CD4-positive, alpha-beta T cell treated with Interleukin-2 at 100 ng/mL for 4 hours (primary cell): ENCODE measurements around the gene ZFP36L1.
A peak's percentile ranks its signal among the peaks of the same experiment; 100 is the strongest.

Experiments
- DNase-seq: peaks from one replicate; pipeline ENCODE4 v3.0.0-alpha.2; 2020; ENCODE audit warnings: low spot score

The ZFP36L1 gene, protein sequence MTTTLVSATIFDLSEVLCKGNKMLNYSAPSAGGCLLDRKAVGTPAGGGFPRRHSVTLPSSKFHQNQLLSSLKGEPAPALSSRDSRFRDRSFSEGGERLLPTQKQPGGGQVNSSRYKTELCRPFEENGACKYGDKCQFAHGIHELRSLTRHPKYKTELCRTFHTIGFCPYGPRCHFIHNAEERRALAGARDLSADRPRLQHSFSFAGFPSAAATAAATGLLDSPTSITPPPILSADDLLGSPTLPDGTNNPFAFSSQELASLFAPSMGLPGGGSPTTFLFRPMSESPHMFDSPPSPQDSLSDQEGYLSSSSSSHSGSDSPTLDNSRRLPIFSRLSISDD

DNA sequence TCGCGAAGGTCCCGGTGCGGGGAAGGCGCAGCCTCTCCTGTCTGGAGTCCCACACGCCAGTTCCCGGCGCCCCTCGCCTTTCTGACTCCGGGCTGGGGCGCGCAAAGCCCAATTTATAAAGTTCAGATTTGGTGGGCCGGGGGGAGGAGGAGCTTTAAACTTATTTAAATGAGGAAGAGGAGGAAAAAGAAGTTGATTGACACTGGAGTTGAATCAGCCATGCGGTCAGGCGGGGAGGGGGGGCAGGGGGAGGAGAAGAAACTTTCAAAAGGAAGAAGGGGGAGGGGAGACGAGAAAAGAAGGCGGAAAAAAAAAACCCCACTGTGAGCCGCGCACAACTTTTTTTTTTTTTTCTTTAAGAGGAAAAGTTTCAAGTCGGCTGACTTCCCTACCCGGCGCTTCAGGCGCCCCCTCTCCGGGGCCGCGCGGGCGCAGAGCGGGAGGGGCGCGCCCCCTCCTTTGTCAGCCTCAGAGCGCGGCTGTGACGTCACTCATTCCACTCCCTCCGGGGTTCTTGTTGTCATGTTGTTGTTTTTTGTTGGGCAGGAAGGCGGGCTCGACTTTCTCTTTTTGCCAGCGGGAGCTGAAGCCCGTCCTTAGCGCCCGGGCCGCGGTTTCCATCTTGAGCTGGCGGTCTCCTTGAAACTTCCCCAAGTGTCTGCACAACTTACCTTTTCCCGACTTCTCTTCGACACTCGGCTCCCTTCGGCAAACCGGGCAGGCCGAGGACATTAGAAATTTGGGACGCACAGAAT, at the start of gene ZFP36L1:
Gene ZFP36L1, minus strand, starts transcription at position 89 of the 755 bp plus-strand sequence. CDS start 129 bp downstream, outside the sequence.
- DNase-seq = peak; percentile 93

DNA sequence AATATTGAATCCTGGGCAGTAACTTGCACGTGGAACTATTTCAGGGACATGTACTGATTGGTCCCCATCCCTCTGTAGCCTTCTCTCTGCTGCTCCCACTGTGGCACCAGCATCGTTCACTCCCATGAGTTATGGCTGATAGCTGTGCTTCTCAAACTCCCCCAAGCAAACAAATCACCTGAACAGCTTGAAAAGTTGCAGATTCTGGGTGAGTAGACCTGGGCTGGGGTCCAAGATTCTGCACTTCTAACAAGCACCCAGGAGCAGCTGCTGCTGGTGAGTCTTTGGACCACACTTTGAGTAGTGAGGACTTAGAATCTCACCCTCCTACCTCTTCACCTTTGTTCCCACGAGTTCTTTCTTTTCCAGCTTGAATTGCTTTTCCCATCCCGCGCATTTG, 49.4 kb upstream of the ZFP36L1 start:
- DNase-seq = no peak

DNA sequence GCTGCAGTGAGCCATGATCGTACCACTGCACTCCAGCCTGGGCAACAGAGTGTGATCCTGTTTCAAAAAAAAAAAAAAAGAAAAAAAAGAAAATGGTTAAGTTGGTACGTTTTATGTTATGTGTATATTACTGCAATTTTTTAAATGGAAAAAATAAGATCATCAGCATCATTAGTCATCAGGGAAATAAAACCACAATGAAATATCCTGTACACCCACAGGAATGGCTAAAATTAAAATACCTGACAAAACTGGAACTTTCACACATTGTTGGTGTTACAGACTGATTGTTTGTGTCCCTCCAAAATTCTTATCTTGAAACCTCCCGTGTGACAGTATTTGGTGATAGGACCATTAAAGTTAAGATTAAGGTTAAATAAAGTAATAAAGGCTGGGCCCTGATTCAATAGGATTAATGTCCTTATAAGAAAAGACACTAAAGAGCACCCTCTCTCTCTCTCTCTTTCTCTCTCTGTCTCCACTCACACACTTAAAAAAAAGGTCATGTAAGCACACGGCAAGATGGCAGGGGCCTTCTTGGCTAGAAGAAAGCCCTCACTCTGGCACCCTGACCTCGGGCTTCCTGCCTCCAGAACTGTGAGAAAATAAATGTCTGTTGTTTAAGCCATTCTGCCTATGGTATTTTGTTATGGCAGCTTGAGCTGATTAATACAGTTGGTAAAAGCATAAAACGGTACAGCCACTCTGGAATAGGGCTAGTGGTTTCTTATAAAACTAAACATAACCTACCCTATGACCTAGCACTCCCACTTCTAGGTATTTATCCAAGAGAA, 48.3 kb upstream of the ZFP36L1 start:
- DNase-seq = no peak

DNA sequence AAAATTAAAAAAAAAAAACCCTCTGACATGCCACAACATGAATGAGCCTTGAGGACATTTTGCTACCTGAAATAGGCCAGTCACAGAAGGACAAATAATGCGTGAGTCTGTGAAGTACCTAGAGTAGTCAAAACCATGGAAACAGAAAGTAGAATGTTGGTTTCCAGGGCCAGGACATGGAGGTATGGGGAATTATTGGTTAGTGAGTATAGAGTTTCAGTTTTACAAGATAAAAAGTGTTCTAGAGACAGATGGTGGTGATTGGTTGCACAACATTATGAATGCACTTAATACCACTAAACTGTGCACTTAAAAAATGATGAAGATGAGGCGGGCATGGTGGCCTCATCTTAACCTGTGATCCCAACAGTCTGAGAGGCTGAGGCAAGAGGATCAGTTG, 47.6 kb upstream of the ZFP36L1 start:
- no peak for DNase-seq

DNA sequence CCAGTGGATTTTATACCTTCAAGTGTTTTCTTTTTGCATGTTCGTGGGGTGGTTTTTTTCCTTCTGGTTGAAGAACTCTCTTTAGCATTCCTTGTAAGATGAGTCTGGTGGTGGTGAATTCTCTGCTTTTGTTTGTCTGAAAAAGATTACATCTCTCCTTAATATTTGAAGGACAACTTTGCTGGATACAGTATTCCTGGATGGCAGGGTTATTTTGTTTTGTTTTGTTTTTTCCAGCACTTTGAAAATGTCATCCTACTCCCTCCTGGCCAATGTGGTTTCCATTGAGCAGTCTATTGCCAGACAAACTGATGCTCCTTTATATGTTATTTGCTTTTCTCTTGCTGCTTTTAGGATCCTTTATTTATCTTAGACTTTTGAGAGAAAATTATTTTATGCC, 43.2 kb upstream of the ZFP36L1 start:
- no peak for DNase-seq

DNA sequence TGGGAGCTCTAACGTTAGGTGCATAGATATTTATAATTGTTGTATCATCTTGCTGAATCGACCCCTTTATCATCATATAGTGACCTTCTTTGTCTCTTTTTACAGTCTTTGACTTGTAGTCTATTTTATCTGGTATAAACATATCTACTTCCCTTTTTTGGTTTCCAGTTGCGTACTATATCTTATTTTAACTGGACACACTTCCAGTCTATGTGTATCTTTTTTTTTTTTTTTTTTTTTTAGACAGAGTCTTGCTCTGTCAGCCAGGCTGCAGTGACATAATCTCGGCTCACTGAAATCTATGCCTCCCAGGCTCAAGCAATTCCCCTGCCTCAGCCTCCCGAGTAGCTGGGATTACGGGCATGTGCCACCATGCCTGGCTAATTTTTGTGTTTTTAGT, 41.9 kb upstream of the ZFP36L1 start:
- no peak for DNase-seq

DNA sequence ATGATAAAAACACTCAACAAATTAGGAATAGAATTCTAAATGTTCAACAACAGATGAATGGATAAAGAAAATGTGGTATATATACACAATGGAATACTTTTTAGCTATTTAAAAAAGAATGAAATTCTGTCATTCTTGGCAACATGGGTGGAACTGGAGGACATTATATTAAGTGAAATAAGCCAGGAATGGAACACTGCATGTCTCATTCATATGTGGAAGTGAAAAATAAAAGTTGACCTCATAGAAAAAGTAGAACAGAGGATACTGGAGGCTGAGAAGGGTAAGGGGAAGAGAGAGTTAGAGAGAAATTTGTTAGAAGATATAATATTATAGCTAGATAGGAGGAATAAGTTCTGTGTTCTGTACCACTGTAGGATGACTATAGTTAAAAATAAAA, 35.8 kb upstream of the ZFP36L1 start:
- DNase-seq = no peak

DNA sequence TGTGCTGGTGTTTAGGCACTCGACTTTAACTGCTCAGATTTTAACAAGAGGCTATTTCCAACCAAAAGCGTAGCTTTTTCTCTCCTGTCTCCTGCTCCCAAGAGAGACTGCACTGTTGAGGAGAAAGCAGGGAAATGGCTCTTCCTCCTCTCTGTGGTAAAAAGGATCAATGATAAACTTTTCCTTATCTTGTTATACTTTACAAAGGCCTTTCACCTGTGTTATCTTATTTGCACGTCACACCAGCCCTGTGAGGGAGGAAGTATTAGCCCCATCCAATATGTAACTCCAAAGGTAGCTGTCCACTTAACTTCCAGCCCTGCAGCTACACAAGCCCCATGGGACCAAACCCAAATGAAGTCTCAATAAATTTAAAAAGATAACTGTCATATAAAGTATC, 32.9 kb upstream of the ZFP36L1 start:
- no peak for DNase-seq

DNA sequence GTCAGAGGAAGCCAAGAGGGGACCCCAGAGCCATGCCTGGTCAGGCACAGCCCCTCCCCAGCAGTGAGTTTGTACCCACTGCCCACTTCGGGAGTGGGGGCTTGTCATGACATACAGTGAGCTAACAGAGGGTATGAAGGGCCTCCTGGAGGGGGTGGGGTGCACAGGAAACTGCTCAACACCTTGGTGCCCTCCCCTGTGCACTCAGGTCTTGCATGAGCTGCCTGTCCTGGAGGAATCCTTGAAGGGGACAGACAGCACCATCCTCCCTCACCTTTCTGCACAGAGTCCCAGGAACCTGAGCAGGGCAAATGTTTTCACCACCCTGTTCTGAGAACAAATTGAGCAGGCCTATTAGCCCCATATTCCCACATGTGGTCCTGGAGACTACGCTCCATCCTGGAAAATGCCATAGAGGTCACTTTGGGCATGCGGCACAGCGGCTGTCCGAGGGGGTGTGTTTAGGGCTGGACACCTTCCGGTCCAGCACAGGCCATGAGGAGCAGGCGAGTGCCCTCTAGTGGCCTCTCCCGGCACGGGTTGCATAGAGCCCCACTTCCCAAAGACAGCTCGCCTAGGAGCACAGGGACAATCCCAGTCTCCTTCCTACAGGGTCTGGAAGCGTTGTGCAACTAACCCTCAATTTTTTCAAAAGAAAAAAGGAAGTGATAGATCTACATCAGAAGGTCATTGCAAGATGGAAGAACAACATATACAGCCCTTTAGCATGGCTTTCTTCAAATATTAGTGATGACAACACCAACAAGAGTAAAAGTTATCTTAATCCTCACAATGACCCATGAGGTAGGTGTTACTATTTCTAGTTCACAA, 31.9 kb upstream of the ZFP36L1 start:
- peak; percentile 37 for DNase-seq

DNA sequence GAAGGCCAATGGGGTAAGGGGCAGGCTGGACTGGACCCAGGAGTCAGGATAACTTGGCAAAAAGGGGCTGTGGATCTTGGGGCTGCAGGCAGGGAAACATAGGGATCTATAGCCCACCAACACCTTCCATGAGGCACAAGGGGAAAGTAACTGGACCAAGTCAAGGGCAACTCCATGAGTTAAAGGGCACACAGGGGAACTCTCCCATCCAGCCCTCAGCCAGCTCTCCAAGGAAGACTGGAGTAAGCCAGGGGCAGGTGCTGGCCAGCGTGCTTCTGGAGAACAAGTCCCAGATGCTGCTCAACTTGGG, 31.3 kb upstream of the ZFP36L1 start:
- no peak for DNase-seq

DNA sequence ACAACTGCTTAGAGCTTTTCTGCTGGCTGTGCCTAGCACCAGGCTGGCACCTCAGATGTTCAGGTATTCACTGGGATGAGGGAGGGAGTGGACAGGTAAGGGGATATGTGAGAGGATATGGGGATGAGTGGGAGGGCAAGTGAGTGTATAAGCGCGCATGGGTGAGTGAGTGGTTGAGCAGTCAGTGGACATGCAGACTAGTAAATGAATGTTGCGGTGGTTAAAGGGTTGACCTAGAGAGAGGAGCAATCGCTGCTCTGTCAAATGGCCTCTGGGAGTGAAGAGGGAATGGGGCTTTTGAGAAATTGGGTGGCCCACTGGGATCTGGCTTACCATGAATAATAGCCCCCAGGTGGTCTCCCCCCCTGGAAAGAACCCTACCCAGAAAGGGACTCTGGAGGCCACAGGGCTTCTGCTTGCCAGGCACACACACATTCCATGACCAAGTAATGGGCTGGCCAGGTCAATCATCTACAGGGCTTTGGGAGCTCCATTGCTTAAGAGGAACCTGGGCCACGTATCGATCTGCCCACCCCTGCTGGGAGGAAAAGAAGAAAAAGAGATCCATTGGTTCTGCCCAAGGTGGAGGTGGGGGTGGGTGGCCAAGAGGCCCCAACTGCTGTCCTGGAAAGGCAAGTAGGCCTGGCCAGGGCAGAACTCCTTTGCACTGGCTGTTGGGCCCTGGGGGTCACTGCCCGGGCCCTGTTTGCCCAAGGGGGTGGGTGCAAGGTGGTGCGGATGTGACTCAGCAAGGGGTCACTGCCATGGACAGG, 30.8 kb upstream of the ZFP36L1 start:
- no peak for DNase-seq

DNA sequence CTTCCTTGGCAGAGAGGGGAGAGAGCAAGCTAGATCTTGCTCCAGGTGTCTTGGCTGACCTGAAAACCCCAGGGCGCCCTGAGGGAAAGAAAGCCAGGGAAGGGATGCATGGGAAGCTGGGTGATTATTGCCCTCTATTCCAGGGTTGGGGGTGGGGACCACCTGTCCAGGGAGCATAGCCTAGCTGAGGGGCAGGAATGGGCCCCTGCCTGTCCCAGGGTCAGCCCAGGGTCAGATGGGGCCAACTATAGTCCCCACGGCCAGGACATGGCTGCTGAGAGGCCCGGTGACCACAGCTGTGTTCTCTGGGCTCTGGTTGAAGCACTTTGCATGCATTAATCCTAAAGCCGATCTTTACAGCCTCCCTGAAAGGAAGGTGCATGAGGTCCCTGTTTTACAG, 30.1 kb upstream of the ZFP36L1 start:
- no peak for DNase-seq

DNA sequence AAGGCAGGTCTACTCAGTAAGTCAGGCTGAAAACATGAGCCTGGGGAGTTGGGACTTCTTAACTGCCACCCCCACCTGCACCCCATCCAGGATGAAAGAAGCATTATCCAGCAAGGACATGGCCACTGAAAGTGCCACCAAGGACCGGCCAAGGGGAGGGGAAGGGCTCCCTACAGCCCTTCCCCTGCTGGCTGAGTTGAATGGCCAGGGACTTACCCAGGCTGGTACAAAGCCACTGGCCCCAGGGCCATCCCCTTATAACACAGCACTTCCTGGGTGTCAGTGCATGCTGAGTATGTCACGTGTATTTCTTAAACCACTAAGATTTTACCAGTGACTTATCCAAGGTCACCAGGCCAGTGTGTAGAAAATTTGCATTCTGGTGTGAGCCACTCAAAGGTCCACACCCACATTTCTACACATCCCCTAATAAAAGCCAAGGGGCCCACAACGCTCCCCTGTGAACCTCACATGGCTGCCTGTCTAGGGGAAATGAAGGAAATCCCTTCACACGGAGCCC, 29.3 kb upstream of the ZFP36L1 start:
- DNase-seq = peak; percentile 35

DNA sequence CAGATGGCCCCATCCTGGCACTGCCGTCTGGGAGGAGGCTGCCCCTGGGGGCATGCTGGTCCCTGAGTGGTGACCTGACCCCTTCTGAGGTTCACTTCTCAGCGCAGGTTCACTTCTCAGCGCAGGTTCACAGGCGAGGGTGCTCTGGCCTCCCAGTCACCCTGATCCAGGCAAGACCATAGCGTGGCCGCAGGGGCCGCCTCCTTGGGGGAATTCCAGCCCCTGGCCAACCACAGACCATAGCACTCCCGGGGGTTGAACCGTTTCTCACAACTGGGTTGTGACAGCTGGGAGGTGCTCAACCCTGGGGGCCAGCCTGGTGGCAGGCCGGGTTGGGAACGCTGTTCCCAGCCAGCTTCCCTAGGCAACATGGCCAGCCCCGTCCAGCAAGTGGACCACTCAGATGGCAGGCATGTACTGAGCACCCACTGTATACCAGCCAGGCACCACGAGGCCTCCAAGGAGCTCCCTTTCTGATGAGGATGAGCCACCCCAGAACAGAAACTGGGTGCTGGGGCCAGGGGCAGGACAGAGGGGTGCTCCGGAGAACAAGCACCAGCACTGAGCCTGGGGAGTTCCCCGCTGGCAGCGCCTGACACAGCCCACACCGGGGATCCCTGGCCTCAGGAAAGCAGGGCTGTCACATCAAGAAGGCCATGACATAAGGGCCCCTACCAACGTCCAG, 28.3 kb upstream of the ZFP36L1 start:
- no peak for DNase-seq

DNA sequence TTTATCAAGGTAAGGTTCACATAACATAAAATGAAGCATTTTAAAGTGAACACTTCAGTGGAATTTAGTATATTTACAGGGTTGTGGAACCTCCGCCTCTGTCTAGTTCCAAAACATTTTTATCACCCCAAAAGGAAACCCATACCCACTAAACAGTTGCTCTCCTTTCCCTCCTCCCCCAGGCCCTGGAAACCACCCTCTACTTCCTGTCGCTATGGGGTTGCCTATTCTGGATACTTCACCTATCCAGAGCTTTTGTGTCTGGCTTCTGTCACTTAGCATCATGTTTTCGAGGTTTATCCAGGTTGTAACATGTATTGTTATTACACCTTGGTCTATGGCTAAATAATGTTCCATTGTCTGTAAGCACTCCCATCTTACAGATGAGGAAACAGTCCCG, 27.7 kb upstream of the ZFP36L1 start:
- peak; percentile 53 for DNase-seq

DNA sequence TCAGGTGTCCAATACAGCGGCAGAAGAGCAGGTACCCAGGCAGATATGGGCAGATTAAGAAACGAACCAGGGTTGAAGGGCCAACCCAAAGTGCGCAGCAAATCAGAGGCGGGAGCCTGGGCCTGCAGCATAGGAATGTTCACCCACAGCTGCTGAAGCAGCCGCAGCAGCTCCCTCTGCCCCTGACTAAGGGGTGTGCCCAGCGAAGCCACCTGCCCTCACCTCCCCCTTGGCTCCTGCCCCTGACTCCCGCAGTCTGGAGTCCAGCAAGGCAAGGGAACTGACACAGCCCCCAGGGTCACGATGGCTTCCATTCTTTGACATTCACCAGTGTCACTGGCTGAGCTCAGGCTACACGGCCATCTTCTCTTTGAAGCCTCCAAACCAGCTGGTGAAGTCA, 27.3 kb upstream of the ZFP36L1 start:
- no peak for DNase-seq

DNA sequence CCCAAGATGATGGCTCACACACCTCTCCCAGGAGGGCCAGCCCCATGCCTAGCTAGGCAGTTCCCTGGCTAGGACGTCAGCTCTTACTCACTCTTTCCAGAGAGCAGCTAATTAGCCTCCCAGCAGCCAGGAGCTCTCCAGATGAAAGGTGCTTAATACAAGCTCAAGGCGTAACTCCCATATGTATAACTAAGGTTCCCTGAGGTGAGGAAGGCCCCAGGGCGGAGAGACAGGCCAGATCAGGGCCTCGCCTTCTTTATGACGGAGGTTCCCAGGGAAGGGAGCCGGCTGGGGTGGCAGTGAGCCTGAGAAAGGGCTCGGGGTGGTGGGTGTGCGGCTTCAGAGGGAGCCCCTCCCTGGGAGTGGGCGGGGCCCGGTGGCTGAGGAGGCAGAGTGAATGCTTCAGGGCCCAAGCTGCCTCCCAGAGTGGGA, 26.4 kb upstream of the ZFP36L1 start:
- no peak for DNase-seq

DNA sequence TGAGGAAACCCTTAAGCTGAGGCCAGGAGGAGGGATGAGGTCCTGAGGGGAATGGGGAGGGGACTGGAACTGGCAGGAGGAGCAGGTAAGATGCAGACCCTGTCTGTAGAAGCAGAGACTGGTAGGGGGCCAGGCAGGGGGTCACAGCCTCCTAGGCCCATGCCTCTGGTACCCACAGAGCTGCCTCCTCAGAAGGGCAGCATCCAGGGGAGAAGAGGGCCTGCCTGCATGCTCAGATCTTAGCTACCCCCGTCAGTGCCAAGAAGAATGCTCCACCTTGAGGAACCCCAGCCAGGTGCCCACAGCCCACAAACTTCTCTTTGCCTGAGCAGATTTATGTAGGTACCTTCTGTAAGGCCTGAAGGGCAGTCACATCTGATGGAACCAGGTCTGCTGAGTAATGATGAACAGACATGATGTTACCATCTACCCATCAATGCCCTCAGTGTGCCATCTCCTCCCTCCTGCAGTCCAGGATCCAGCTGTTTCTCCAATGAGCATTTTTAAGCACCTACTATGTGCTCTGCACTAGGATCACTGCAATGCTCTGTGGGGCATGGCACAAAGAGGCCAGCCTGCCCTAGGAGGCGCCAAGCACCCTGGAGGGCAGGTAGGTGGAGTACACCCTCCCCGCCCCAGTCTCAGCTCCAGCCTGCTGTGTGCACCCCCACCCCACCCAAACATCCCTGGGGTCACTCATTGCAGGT, 24.8 kb upstream of the ZFP36L1 start:
- no peak for DNase-seq

DNA sequence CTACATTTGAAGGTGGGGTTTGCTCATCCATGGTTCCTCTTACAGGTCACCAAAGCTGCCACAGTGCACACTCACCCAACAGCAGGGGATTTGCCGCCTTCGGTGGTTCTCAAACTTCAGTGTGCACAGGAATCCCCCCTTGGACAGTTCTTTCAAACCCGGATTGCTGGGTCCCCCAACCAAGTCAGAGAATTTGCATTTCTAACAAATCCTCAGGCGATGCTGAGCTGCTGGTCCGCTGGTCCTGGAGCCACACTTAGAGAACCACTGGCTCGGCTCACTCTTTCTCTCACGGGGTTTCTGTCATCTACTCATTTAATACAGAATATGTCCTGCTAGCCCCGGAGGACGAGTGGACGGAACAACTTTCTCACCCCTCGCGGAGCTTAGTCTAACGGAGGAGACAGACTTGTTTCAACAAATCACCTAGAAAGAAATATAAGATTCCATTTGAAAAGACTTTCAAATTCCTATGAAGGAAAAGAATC, 24.1 kb upstream of the ZFP36L1 start:
- no peak for DNase-seq
